Subcutaneous abdominal adipose tissue (tissue), 5 donors: ENCODE results near the gene MYO1E.
"Not testable (repeated sequence)": the region's sequence is repeated elsewhere in the genome, so short reads cannot be mapped to it uniquely, and the experiment has no call there.

Source experiments
- H3K27ac ChIP-seq: one replicate; pipeline ENCODE4 v1.7.0; 2013; ENCODE audit warnings: low read depth, mild to moderate bottlenecking, inconsistent platforms, low read length, moderate library complexity
- H3K27me3 ChIP-seq, 5 donors: one replicate each; pipeline ENCODE4 v1.7.0; 2013; ENCODE audit warnings: low read length in 5 of 5, inconsistent platforms in 1 of 5; ENCODE audit not compliant: control insufficient read depth in 5 of 5, insufficient read depth in 4 of 5
- H3K36me3 ChIP-seq, 5 donors: one replicate each; pipeline ENCODE4 v1.7.0; 2013; ENCODE audit warnings: low read length in 5 of 5; ENCODE audit not compliant: control insufficient read depth in 5 of 5, insufficient read depth in 5 of 5
- H3K4me1 ChIP-seq, 5 donors: one replicate each; pipeline ENCODE4 v1.7.0; 2013; ENCODE audit warnings: low read length in 5 of 5, mild to moderate bottlenecking in 3 of 5, moderate library complexity in 1 of 5; ENCODE audit not compliant: control insufficient read depth in 5 of 5, insufficient read depth in 5 of 5
- H3K4me3 ChIP-seq, 5 donors: one replicate each; pipeline ENCODE4 v1.7.0; 2013; ENCODE audit warnings: low read length in 5 of 5, low read depth in 1 of 5
- H3K9ac ChIP-seq, 5 donors: one replicate each; pipeline ENCODE4 v1.7.0; 2013; ENCODE audit warnings: low read length in 5 of 5, mild to moderate bottlenecking in 4 of 5, moderate library complexity in 3 of 5
- H3K9me3 ChIP-seq, 5 donors: one replicate each; pipeline ENCODE4 v1.7.0; 2013; ENCODE audit warnings: low read length in 5 of 5; ENCODE audit not compliant: control insufficient read depth in 5 of 5
- donor health status: healthy.
- donor health status: healthy.
- donor health status: healthy.
- donor health status: healthy.
- donor health status: healthy.

MYO1E gene

DNA sequence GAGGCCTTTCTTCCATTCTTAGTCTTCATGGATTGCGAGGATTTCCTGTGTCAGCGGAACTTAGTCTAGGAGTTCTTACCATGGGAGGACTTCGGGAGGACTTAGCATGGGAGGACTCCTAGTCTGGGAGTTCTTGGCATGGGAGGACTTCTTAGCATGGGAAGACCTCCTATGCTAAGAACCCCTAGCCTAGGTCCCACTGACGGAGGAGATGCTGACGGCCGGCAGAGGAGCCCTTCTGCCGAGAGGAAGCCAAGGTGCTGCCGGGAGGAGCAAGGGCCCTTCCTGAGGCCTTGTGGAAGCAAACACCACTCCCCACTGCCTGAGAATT, 201.6 kb downstream of the MYO1E start:
- peaks cover 8 to 32% (median 23%) of the 10 kb centered on the region in 5 donors for H3K4me1 ChIP-seq
- H3K4me3 ChIP-seq = no peak overlapping the region
- no peaks in the 10 kb centered on the region for H3K27me3 ChIP-seq
- H3K9ac ChIP-seq = no peak overlapping the region
- H3K9me3 ChIP-seq = no peaks in the 10 kb centered on the region
- peaks cover 0 to 15% (median 6%) of the 10 kb centered on the region in 5 donors for H3K36me3 ChIP-seq
- peak overlapping the region; percentile 26 for H3K27ac ChIP-seq

DNA sequence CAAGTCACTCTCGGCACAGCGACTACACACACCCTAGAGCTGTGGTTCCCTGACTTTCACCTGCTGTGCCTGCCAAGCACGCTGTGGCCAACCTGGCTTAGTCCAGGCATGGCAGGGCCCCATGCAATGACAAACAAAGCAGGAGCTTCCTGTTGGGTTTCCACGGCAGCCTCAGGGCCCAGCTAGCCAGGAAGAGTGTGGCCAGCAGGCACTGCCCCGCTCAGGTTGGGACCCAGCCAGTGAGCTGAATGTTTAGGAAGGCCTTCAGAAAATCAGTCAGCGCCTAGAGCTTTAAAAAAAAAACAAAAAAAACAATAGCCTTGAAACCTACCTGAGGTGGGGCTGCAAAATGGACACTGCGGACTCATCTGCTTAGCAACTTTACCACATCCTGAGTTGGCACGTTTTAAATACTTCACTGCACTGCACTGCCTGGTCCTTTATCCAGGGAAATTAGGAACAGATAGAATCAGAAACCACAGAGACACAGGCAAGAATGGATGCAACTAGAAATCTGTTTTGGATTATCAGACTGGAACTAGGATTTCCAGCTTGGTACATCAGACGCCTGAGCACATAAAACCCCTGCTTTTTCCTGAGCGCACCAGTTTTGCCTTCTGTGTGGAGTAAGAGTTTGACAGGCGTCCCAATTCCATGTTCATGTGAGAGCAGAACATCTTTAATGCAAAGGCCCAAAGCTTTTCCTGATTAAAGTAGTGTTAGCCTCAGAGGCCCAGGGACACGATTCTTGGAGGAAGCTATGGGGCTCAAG, 202.2 kb downstream of the MYO1E start:
- H3K9ac ChIP-seq = no peak overlapping the region
- H3K4me1 ChIP-seq = peaks cover 8 to 32% (median 27%) of the 10 kb centered on the region in 5 donors
- H3K4me3 ChIP-seq = no peak overlapping the region
- no peaks in the 10 kb centered on the region for H3K9me3 ChIP-seq
- H3K36me3 ChIP-seq = peaks cover 0 to 17% (median 6%) of the 10 kb centered on the region in 5 donors
- no peaks in the 10 kb centered on the region for H3K27me3 ChIP-seq
- peak overlapping the region; percentile 48 for H3K27ac ChIP-seq

DNA sequence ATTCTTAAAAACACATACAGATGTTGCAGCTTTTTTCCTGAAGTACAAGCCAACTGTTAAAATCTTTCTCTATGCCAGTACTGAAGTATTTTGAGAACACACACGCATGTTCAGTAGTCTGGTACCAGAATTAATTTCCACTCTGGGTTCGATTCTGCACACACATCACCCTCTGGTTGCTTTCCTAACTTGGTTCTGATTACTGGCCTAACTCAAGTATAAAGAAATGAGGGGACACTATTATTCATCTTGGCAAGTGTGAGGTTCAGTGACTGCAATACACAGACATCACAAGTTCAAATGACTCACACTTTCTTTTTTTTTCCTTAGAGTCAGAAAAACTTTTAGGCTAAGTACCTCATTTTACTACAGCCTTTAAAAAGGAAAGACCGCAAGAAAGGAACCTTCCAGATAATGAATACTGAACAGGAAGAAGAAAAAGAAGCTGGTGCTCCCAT, 203.4 kb downstream of the MYO1E start:
- no peak overlapping the region for H3K4me3 ChIP-seq
- H3K27ac ChIP-seq = peak overlapping the region; percentile 48
- H3K36me3 ChIP-seq = peaks cover 0 to 26% (median 9%) of the 10 kb centered on the region in 5 donors
- H3K9me3 ChIP-seq = no peaks in the 10 kb centered on the region
- peaks cover 4 to 27% (median 20%) of the 10 kb centered on the region in 5 donors for H3K4me1 ChIP-seq
- H3K9ac ChIP-seq = no peak overlapping the region
- no peaks in the 10 kb centered on the region for H3K27me3 ChIP-seq

DNA sequence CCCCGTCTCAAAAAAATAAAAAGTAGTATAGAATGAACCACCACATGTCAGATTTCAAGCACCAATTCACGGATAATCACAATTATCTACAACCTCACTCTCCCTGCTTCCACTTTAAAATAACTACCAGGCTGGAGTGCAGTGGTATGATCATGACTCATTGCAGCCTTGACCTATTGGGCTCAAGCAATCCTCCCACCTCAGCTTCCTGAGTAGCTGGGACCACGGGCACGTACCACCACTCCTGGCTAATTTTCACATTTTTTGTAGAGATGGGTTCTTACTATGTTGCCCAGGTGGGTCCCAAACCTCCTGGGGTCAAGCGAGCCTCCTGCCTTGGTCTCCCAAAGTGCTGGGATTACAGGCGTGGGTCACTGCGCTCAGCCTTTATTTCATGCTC, 204.1 kb downstream of the MYO1E start:
- Histone ChIP-seq H3K27ac (peak overlapping the region; percentile 48), H3K4me1 (peaks cover 4 to 27% (median 20%) of the 10 kb centered on the region in 5 donors), H3K27me3 (no peaks in the 10 kb centered on the region), H3K36me3 (peaks cover 0 to 26% (median 9%) of the 10 kb centered on the region in 5 donors), H3K9ac (no peak overlapping the region), H3K4me3 (no peak overlapping the region), H3K9me3 (no peaks in the 10 kb centered on the region)

DNA sequence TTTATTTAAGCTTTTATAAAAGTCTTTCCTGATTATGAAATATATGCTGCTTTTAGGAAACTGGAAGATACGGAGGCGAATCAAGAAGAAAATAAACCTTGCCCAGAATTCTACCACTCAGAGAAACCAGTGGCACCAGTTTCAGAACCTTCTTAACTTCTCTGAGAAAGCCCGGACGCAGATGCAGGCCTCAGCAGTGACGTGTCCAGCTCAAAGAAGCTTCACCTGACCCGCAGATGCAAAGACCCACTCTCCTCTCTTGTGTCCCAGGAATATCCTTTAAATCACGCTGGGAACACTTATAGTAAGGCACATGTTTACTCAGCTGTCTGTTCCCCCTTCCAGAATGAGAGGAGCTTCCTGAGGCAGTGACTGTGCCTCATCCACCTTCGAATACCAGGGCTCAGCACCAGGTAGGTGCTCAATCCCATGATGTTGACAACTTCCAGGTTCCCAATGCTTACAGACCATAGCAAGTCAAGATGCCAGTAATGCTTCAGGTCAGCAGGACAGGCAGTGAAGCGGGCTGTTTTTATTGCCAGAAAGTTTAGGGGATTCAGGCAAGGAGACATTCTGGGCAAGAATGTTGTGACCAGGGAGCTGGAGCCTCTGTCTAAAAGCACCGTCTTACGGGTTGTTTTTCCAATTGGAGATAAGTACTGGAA, 205.9 kb downstream of the MYO1E start:
- Histone ChIP-seq H3K36me3 (peaks cover 0 to 36% (median 15%) of the 10 kb centered on the region in 5 donors), H3K9ac (peak overlapping the region in 1 of 5 donors; percentile 36)

DNA sequence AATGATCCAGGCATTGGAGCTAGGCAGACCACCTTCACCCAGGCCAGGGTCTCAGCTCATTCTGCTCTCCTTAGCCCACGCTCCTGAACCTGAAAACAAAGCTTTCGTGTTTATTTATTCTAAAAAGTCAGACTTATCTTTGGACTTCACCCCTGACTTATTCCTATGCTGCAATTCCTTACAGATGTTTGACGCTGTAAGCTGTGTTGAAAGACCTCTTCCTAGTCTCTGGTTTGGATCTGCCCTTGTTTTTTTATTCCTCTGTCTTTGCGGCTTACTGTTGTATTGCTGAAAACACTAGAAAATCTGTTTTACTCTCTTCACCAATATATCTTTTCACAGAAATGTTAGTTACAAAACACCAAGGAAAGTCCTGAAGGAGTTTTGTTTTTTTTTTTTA, 206.5 kb downstream of the MYO1E start:
- no peak overlapping the region for H3K4me3 ChIP-seq

More for the DNA sequence above, 205.9 kb downstream of the MYO1E start:
- Histone ChIP-seq H3K27me3 (no peaks in the 10 kb centered on the region), H3K9me3 (no peaks in the 10 kb centered on the region), H3K27ac (peak overlapping the region; percentile 27), H3K4me3 (no peak overlapping the region), H3K4me1 (peaks cover 4 to 27% (median 20%) of the 10 kb centered on the region in 5 donors)

DNA sequence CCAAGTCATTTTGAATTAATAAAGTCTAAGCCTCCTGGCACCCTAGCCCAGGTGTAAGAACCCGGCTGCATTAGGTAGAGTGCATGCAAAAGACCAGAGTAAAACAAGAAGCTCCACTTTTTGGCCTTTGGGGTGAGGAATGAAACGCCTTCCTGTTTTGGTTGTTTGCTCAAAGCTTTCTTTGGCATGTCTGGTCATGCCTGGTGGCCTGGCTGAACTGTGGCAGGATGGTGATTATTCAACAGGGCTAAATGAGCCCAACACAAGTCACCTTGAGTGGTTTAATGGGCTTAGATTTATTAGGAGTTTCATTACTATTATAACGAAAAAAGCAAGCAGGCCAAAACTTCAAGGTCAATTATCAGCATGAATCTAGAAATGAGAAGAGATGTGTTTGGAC, 206.9 kb downstream of the MYO1E start:
- Histone ChIP-seq H3K4me1 (peaks cover 3 to 21% (median 16%) of the 10 kb centered on the region in 5 donors), H3K4me3 (no peak overlapping the region), H3K27me3 (no peaks in the 10 kb centered on the region), H3K9me3 (no peaks in the 10 kb centered on the region), H3K9ac (no peak overlapping the region), H3K27ac (peak overlapping the region; percentile 27), H3K36me3 (peaks cover 0 to 36% (median 18%) of the 10 kb centered on the region in 5 donors)

More for the DNA sequence above, 206.5 kb downstream of the MYO1E start:
- Histone ChIP-seq H3K4me1 (peaks cover 4 to 26% (median 20%) of the 10 kb centered on the region in 5 donors), H3K9me3 (no peaks in the 10 kb centered on the region), H3K27me3 (no peaks in the 10 kb centered on the region), H3K9ac (peak overlapping the region in 1 of 5 donors; percentile 36), H3K36me3 (peaks cover 0 to 36% (median 14%) of the 10 kb centered on the region in 5 donors), H3K27ac (peak overlapping the region; percentile 27)

DNA sequence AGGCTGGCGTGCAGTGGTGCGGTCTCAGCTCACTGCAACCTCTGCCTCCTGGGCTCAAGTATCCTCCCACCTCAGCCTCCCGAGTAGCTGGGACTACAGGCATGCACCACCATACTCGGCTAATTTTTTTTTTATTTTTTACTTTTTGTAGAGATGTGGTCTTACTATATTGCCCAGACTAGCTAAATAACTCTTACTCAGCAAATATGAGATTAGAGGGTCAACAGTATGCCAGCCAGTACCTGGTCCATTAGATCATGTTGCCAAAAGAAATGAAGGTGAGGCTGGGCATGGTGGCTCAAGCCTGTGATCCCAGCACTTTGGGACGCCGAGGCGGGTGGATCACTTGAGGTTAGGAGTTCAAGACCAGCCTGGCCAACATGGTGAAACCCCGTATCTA, 210.6 kb downstream of the MYO1E start:
- not testable (repeated sequence) for H3K27ac ChIP-seq, H3K27me3 ChIP-seq, H3K9me3 ChIP-seq, H3K9ac ChIP-seq, H3K4me3 ChIP-seq
- Histone ChIP-seq H3K4me1 (peaks cover 0 to 13% (median 3%) of the 10 kb centered on the region in 5 donors), H3K36me3 (peaks cover 0 to 68% (median 31%) of the 10 kb centered on the region in 5 donors)

DNA sequence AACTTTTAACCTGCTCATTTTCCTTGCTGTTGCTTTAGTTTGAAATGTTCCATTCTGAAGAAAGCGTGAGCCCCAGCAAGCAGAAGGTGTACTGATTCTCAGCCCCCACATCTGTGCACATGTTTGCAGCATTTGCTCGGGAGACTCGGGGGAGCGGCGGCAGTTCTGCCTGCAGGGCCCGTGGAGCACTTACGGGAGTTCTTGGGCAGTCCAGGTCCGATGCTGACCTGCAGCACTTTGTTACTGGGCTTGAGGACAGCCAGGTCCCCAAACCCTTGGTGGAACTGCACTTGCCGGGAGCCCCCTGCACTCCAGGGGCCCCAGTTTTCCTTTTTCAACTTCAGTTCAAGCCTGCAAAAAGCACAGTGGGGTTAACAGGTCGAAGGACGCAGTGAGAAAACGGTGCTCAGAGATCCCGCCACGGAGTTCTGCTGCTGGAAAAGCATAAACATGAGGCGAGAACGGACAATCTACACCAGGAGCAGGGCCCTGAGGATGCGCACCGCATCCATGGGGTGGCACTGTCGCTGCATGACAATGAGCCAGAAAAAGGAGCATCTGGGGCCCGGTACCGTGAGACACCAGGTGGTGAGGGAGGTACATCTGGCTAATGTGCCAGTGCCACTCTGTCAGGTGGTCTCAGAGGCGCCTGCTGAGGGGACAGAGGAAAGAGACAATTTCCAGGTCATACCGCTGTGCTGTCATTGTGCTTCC, 211.6 kb downstream of the MYO1E start:
- no peak overlapping the region for H3K27ac ChIP-seq
- H3K27me3 ChIP-seq = no peaks in the 10 kb centered on the region
- H3K9me3 ChIP-seq = no peaks in the 10 kb centered on the region
- no peak overlapping the region for H3K9ac ChIP-seq
- no peak overlapping the region for H3K4me3 ChIP-seq
- H3K4me1 ChIP-seq = peaks cover 0 to 4% (median 2%) of the 10 kb centered on the region in 5 donors
- H3K36me3 ChIP-seq = peaks cover 0 to 70% (median 31%) of the 10 kb centered on the region in 5 donors
